ENCODE measurements around the gene MARCHF3. TPM values are rescaled to one million over a fixed set of nuclear protein-coding genes. Genes with fewer than 3 reads are reported as not detected.
"Not testable (repeated sequence)": the region's sequence is repeated elsewhere in the genome, so short reads cannot be mapped to it uniquely, and the experiment has no call there.

MARCHF3 gene
- total RNA-seq, 1 donor from 2014 or later, result 25.9 TPM

DNA sequence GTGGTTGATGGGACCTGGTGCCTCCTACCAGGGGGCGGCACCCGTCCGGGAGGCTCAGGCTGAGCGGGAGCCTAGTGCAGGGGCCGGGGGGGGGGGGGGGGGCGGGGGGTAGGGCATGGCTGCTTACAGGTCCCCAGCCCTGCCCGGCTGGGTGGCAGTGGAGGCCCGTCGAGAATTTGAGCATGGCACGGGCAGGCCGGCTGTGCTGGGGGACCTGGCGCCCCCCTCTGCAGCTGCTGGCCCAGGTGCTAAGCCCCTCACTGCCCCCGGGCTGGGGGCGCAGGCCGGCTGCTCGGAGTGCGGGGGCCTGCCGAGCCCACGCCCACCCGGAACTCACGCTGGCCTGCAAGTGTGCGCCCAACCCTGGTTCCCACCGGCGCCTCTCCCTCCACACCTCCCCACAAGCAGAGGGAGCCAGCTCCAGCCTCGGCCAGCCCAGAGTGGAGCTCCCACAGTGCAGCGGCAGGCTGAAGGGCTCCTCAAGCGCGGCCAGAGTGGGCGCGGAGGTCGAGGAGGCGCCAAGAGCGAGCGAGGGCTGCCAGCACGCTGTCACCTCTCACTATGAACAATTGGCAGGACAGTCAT, 175.7 kb downstream of the MARCHF3 start:
- no peak for DNase-seq (ENCODE audit: extremely low read depth, low read depth, low spot score)

DNA sequence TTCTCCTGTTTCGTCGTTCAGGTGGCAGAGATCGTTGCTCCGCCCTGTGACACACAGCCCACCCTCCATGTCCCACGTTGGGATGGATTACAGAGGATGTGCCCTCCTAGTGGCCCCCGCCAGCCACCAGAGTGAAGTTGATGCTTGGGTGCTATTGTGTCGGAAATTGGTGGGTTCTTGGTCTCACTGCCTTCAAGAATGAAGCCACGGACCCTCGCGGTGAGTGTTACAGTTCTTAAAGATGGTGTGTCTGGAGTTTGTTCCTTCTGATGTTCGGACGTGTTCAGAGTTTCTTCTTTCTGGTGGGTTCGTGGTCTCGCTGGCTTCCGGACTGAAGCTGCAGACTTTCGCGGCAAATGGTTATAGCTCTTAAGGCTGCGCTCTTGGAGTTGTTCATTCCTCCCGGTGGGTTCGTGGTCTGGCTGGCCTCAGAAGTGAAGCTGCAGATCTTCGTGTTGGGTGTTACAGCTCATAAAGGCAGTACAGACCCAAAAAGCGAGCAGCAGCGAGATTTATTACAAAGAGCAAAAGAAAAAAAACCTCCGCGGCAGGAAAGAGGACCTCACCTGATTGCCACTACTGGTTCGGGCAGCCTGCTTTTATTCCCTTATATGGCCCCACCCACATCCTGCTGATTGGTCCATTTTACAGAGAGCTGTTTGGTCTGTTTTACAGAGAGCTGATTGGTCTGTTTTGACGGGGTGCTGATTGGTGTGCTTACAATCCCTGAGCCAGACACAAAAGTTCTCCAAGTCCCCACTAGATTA, 176.6 kb downstream of the MARCHF3 start:
- not testable (repeated sequence) for DNase-seq (ENCODE audit: extremely low read depth, low read depth, low spot score)

DNA sequence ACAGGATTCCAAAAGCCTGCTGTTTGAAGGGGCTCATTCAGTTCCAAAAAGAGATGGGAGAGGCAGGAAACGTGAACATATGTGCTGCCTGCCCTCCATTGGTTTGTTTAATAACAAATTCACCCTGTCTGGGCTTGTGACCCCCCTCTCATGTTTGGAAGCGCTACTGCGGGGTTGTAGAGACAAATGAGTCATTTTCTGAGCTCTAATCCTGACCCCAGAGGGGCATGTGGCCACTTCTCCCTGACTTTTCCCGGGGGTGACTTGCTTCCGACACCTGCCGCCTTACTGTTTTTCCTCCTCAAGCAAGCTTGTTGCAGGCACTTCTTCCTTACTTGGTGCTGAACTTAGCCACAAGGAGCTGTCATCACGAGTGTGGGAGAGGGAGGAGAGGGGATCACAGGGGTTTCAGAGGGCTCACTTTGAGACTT, 177.5 kb downstream of the MARCHF3 start:
- DNase-seq (ENCODE audit: extremely low read depth, low read depth, low spot score), result no peak

DNA sequence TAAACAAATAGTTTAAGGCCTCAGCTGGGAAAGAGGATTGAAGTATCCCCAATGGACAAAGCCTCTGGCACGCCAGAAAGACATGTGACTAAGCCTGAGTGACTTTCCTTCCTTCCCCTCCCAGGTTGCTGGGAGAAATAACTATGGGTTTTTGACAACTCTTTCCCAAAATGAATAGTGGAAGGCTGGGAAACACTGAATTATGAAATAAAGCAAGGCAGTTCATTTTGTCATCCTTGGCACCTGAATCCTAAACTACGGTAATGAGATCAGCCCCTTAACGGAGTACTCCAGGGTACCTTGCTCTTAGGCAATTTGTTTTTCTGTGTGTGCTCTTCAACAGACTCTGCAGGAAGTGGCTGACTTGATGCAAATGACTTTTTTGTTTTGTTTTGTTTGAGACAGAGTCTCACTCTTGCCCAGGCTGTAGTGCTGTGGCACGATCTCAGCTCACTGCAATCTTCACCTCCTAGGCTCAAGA, 178.2 kb downstream of the MARCHF3 start:
- DNase-seq (ENCODE audit: extremely low read depth, low read depth, low spot score), result no peak

DNA sequence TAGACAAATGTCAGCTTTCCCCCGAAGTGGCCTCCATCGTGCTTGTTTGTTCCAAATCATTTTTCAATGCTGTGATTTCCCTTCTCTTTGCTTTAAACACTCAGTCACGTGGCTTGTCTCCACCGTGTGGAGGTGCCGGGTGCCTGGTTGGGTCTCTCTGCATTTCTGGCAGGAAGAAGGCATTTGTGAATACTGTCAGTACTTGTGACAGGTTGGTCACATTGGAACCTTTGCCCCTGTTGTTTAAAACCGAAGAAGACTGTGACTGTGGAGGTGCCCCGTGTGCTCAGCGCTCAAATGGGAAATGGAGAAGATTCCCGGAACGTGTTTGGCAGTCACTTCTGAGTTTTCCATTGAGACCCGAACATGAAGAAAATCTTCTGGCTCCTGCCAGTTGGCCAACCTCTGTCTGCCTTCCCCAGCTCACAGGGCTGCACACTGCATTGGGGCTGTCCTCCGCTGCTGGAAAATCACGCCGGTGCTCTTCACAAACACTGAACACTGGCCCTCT, 178.8 kb downstream of the MARCHF3 start:
- DNase-seq (ENCODE audit: extremely low read depth, low read depth, low spot score), result no peak

DNA sequence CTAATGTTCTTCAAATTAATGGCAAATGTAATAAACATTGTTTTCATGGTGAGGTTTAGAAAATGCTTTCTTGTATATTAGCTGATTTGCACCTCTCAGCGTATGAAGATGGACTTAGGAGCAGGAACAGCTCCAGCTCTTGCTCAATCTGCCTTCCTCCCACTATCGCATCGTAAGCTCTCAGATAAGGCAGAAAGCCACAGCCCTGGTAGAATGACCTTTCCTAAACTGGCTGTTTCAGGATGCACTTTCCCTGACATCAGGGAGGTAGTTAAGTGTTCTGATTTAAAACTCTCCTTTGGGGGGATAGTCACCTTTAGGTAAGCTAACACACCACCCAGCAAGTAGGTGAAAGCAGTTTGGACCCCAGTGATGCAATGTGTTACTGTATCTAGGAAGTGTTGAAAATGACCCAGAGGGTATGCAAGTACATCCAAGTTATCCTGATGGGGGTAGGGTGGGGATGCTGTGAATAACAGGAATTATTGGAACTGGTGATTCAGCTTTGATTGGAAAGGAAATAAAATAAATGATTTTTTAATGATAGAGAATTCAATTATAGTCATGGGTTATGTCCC, 181.2 kb downstream of the MARCHF3 start:
- DNase-seq (ENCODE audit: extremely low read depth, low read depth, low spot score), result no peak

DNA sequence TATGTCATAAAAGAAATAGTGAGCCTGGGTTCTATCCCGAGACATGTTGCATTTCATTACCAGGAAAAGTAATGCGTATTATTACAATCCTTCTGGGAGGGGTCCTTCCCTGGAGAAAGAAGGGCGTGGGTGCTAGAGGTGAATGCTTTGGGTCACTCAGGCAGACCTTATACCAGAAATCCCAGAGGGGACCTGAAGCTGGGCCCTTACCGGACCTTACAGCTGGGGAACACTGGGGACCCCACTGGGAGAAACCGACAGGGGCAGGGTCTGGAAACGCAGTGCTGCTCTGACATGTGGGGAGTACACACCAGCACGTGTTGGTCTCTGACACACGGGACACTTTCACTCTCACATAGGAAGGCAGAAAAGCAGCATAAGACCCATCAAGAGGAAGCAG, 182.1 kb downstream of the MARCHF3 start:
- no peak for DNase-seq (ENCODE audit: extremely low read depth, low read depth, low spot score)

DNA sequence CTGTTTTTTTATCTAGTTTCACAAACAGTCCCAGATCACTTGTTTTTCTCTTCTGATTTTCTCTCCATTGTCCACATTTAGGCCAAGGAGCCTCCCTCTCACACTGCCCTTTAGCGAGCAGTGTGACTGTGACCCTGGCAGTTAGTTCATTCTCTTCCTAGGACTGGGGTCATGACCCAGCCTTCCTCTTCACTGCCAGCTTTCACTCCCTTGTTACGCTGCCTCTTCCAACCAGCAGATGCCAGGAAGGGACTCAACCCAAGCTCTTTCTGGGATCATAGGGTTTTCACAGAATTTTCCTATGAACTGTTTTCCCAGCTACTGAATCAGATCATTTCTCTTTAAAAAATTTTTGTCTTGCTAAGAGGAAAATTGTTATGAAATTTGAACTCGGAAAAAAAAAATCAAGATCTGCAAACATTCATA, 182.5 kb downstream of the MARCHF3 start:
- DNase-seq (ENCODE audit: extremely low read depth, low read depth, low spot score), result no peak

DNA sequence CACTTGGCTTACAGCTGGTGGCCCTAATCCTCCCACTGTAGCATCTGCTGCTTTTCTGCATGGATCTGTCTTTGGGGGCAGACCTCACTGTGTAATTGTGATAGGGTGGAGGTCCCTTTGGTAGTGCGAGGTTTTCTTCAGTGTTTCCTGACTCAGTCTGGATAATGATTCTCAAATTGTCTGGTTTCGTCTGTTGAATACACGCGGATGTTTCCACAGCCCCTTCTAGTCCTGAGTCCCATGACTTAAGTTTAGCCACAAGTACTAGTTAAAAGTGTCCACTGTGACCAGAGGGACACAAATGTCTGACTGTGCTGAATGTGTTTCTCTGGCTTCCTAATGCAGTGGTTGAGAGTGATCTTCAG, 182.9 kb downstream of the MARCHF3 start:
- no peak for DNase-seq (ENCODE audit: extremely low read depth, low read depth, low spot score)

DNA sequence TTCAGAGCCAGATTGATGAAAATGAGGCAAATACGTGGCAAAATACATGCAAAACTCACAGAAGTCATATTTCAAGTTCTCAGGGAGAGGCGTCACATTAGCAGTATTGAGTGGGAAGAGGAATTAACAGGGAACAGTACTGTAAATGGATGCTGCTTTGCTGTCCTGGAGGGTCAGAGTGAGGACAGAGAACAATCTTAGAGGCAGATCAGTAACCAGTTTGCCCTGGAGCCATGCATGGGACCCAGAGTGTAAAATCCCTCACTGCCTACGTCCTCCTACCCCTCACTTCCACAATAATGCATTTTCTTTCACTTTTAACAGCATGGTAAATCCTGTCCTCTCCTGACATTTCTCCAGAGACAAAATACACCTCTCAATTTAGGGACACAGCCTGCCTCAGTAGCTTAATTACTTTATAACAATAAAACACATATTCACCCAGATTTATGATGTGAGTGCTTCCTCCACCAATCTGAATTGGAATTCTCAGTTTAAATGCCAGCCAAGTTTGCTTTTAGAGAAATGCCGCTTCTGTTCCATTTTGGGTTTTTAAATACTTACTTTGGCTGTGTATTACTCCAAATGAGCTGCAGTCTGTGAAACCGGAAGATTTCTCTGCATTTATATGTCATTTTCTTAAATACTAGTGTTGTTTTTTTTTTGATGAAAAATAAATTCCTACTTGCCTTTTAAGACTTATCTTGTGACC, 183.5 kb downstream of the MARCHF3 start:
- no peak for DNase-seq (ENCODE audit: extremely low read depth, low read depth, low spot score)

DNA sequence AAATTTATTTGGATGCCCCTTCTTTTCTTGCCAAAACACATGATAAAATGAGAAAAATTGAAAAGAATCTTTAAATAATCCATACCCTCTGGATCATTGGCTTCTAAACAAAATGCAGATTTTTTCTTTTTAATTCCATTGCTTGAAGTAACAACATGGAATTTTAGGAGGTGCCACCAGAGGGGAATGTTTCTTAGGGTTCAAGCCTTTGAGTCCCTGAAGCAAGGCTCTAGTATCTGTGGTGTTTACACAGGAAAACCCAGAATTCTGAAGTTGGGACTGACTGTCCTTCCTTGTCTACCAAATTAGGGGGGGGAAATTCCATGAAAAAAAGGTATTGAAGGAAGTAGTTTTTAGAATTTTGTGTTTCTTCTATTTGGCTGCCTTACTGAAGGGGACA, 184.0 kb downstream of the MARCHF3 start:
- DNase-seq (ENCODE audit: extremely low read depth, low read depth, low spot score), result no peak

DNA sequence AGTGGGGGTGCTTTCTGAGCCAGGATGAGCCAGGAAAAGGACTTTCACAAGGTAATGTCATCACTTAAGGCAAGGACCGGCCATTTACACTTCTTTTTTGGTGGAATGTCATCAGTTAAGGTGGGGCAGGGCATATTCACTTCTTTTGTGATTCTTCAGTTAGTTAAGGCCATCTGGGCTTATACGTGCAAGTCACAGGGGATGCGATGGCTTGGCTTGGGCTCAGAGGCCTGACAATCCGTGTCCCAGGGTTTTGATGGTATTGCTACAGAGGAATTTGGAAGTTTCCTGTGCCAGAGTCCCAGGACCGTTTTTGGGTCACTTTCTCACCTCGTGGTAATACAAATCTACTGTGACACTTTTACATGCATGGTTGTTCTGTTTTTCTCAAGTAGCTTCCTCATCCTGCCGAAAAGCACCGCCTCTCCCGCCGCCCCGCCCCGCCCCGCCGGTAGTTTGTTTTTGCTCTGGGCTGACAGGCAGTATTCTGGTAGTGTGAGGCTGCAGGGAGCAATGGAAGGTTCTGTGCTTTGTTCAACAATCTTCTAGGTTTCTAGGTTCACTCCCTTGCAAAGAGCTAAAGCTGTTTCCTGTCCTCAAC, 184.8 kb downstream of the MARCHF3 start:
- not testable (repeated sequence) for DNase-seq (ENCODE audit: extremely low read depth, low read depth, low spot score)

DNA sequence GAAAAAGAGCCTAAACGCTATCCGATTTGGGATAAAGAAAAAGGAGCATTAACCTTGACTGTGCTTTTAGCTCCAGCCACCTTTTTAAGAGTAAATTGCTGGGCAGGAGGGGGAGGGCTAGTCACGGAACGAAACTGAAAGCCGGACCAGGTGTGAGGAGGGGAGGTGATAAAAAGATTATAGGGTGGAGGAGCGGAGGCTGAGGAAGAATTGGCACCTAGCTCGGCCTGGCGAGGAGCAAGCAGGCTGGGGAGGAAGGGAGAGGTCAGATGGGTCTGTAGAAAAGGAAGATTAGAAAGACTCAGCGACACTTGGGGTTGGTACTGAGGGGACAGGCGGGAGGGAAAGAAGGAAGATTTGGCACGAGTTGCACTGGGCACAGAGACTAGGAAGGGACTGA, 187.0 kb downstream of the MARCHF3 start:
- not testable (repeated sequence) for DNase-seq (ENCODE audit: extremely low read depth, low read depth, low spot score)

DNA sequence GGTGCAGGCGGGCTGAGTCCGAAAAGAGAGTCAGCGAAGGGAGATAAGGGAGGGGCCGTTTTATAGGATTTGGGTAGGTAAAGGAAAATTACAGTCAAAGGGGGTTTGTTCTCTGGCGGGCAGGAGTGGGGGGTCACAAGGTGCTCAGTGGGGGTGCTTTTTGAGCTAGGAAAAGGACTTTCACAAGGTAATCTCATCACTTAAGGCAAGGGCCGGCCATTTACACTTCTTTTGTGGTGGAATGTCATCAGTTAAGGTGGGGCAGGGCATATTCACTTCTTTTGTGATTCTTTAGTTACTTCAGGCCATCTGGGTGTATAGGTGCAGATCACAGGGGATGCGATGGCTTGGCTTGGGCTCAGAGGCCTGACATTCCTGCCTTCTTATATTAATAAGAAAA, 191.0 kb downstream of the MARCHF3 start:
- not testable (repeated sequence) for DNase-seq (ENCODE audit: extremely low read depth, low read depth, low spot score)

DNA sequence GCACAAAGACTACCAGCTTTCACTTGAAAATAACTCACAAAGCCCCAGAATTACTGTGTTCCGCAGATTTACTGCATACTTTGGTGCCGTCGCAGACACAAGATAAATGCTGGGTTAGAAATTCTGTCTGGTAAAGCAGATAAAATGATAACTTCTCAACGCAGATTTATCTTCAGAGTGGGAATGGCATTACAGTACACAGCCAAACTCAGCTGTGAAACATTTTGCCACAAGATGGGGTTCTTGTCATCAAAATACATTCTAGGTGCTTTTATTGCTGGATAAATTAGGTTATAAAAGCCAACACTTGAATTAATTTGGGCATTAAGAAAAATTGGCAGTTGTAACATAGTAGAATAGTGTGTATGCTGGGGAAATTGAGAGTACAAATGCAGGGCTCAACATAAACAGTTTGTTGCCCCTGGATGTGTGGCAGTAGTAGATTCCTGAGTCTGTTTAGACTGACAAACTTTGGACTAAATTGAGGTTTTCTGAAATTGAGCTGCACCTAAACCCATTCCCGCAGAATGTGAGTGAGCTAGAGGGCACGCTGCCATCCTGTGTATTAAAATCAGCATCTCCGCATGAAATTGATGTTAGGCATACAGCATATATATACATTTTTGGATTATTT, 192.3 kb downstream of the MARCHF3 start:
- no peak for DNase-seq (ENCODE audit: extremely low read depth, low read depth, low spot score)

DNA sequence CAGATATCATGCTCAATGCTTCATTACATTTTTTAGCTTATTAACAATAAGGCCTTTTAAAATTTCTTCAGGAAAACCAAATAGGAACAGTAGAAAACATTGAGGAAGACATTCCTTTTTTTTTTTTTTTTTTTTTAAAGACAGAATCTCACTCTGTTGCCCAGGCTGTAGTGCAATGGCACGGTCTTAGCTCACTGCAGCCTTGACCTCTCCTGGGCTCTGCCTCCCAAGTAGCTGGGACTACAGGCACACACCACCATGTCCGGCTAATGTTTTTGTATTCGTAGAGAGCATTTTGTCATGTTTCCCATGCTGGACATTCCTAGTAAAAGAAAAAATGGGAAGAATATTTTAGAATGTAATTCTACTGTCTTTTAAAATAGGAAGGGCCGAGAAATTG, 193.1 kb downstream of the MARCHF3 start:
- DNase-seq (ENCODE audit: extremely low read depth, low read depth, low spot score), result no peak

DNA sequence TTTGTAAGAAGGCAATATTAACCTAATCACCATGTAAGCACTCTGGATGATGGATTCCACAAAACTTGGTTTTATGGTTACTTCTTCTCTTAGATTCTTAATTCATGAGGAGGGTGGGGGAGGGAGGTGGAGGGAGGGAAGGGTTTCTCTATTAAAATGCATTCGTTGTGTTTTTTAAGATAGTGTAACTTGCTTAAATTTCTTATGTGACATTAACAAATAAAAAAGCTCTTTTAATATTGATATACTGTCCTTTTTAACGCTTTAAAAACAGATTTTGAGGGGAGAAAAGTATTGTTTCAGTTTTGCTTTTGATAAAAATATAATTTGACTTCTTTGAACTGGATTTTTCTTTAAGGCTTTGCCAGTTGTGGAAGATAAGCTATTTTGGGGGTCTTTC, 193.6 kb downstream of the MARCHF3 start:
- no peak for DNase-seq (ENCODE audit: extremely low read depth, low read depth, low spot score)

DNA sequence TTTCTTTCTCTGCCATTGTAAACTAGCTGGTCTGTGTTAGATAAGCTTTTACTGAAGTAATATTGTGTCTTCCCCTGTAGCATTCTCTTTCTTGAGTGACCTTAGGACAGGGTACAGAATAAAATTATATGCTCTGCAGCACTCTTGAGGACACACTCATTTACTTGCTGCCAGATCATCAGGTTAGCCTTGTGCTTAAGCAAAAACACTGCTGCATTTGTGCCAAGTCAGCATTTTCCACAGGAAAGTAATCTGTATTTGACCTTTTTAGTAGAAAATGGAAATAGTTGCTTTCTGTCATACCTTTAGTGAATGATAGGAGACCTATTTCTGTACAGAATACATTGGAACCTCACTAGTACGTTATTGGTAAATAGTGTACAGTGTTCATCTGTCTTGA, 199.2 kb downstream of the MARCHF3 start:
- no peak for DNase-seq (ENCODE audit: extremely low read depth, low read depth, low spot score)

DNA sequence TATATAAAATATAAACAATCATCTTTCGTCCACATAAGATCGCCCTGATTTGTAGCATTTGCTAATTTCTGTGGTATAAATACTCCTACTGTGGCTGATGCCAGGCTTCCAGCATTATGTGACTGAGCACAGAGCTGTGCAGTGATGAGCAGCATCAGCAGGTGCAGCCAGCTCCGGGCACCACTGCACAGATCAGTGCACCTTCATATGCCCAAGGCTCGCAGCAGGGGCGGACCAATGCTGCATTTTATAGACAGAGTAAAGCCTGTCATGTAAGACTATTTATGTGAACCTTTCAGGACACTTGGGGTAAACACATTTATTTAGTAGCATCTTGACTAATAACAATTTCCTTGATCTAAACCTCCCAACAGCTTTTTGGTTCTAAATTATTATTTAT, 200.3 kb downstream of the MARCHF3 start:
- no peak for DNase-seq (ENCODE audit: extremely low read depth, low read depth, low spot score)

DNA sequence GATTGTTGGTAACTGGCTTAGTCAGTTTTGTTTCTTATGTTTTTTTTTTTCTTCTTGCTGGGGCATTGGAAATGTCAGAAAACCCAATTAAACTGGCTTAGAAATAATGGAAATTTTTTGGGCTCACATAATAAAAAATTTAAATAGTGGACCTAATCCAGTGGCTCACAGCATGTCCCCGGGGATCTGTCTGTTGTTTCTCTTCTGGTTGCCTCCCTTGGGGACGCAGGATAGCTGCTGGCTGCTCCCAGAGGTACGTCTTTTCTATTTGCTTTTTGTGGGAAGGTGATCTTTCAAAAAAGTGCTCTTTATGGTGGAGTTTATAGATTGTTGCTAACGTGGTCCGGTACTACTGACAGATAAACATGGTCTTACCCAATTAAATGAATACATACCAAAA, 201.3 kb downstream of the MARCHF3 start:
- DNase-seq (ENCODE audit: extremely low read depth, low read depth, low spot score), result no peak

All from glomerular endothelial cell (primary cell).